ENCODE measurements around the gene IL23A. TPM values are rescaled to one million over a fixed set of nuclear protein-coding genes. Genes with fewer than 3 reads are reported as not detected.
A peak's percentile ranks its signal among the peaks of the same experiment; 100 is the strongest.

The IL23A gene
- total and polyA plus RNA-seq, 2 of the 13 experiments (the other 11 are each of a cell fraction or from before 2014, with no cell fraction given) = 0.33 to 0.35 TPM

DNA sequence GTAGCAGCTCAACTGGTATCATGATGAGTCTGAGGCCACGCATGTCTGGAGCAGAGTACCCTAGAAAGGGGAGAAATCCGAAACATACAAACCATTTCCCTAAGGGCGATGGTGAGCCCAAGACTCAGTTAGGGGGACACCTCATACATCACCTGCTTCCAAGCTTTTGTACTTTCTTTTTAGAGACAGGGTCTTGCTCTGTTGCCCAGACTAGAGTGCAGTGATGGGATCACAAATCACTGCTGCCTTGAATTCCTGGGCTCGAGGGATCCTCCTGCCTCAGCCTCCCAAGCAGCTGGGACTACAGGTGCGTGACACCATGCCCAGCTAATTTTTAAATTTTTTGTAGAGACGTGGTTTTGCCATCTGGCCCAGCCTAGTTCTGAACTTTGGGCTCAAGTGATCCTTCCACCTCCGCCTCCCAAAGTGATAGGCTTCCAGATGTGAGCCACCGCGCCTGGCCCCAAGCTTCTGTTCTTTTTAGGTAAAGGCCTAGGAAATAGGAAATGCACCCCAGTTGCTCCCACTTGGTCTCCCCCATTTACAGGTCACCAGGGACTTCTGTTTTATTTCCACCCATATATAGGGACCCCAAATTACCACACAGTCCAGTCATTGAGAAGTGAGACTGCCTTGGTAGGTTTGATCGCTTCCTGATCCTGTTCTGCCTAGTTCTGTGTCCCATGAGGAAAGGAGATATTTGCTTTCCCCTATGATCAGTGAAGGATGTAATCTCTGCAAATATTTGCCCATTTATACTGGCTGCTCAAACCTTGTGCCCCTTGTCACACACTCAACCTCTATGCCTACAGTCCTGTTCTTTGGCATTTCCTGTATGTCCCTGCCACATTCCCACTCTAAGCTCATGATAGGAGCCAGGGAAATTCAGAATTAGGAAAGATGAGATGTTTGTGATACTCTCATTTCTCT is 23.7 kb downstream of the IL23A start, which contains the start of gene APOF (continued):
- TF ChIP-seq, protein P1, sequence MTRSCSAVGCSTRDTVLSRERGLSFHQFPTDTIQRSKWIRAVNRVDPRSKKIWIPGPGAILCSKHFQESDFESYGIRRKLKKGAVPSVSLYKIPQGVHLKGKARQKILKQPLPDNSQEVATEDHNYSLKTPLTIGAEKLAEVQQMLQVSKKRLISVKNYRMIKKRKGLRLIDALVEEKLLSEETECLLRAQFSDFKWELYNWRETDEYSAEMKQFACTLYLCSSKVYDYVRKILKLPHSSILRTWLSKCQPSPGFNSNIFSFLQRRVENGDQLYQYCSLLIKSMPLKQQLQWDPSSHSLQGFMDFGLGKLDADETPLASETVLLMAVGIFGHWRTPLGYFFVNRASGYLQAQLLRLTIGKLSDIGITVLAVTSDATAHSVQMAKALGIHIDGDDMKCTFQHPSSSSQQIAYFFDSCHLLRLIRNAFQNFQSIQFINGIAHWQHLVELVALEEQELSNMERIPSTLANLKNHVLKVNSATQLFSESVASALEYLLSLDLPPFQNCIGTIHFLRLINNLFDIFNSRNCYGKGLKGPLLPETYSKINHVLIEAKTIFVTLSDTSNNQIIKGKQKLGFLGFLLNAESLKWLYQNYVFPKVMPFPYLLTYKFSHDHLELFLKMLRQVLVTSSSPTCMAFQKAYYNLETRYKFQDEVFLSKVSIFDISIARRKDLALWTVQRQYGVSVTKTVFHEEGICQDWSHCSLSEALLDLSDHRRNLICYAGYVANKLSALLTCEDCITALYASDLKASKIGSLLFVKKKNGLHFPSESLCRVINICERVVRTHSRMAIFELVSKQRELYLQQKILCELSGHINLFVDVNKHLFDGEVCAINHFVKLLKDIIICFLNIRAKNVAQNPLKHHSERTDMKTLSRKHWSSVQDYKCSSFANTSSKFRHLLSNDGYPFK (CRISPR knock-in tag; IDR thresholded peaks at IDR 0.05; ENCODE audit: borderline replicate concordance) = no peak
- TF ChIP-seq MAFK (conservative IDR thresholded peaks at IDR 0.05 in 1 of 2, IDR thresholded peaks at IDR 0.05 in 1 of 2; ENCODE audit: low read length in 2 of 2) = no peak
- no peak for TF ChIP-seq HNRNPH1 (optimal IDR thresholded peaks at IDR 0.05; ENCODE audit: low read depth, low read length)
- no peak for TF ChIP-seq U2AF1 (optimal IDR thresholded peaks at IDR 0.05; ENCODE audit: low read depth, low read length)
- TF ChIP-seq HNF4G (IDR thresholded peaks at IDR 0.05; ENCODE audit: borderline replicate concordance, low read depth, low read length) = peak; percentile 47; the same call in 1 of the 2 replicates
- TF ChIP-seq HNF4G (CRISPR knock-in tag; IDR thresholded peaks at IDR 0.05; ENCODE audit: borderline replicate concordance, low read depth) = 0 out of 2 replicates have a peak, but pooled peaks have one; percentile 28
- TF ChIP-seq GATAD2A (CRISPR knock-in tag; IDR thresholded peaks at IDR 0.05) = peak; percentile 85
- peak; percentile 63; the same call in 1 of the 2 replicates for TF ChIP-seq MEIS2 (CRISPR knock-in tag; IDR thresholded peaks at IDR 0.05)
- TF ChIP-seq, protein P2, sequence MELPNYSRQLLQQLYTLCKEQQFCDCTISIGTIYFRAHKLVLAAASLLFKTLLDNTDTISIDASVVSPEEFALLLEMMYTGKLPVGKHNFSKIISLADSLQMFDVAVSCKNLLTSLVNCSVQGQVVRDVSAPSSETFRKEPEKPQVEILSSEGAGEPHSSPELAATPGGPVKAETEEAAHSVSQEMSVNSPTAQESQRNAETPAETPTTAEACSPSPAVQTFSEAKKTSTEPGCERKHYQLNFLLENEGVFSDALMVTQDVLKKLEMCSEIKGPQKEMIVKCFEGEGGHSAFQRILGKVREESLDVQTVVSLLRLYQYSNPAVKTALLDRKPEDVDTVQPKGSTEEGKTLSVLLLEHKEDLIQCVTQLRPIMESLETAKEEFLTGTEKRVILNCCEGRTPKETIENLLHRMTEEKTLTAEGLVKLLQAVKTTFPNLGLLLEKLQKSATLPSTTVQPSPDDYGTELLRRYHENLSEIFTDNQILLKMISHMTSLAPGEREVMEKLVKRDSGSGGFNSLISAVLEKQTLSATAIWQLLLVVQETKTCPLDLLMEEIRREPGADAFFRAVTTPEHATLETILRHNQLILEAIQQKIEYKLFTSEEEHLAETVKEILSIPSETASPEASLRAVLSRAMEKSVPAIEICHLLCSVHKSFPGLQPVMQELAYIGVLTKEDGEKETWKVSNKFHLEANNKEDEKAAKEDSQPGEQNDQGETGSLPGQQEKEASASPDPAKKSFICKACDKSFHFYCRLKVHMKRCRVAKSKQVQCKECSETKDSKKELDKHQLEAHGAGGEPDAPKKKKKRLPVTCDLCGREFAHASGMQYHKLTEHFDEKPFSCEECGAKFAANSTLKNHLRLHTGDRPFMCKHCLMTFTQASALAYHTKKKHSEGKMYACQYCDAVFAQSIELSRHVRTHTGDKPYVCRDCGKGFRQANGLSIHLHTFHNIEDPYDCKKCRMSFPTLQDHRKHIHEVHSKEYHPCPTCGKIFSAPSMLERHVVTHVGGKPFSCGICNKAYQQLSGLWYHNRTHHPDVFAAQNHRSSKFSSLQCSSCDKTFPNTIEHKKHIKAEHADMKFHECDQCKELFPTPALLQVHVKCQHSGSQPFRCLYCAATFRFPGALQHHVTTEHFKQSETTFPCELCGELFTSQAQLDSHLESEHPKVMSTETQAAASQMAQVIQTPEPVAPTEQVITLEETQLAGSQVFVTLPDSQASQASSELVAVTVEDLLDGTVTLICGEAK (IDR thresholded peaks at IDR 0.05) = no peak
- TF ChIP-seq, protein P2 (CRISPR knock-in tag; IDR thresholded peaks at IDR 0.05) = no peak
- no peak; the same call in 1 of the 2 replicates for TF ChIP-seq FOXJ3 (CRISPR knock-in tag; IDR thresholded peaks at IDR 0.05; ENCODE audit: borderline replicate concordance)
- TF ChIP-seq ZNF737 (CRISPR knock-in tag; IDR thresholded peaks at IDR 0.05; ENCODE audit: borderline replicate concordance) = no peak
- no peak for TF ChIP-seq ZKSCAN8 (CRISPR knock-in tag; IDR thresholded peaks at IDR 0.05; ENCODE audit: borderline replicate concordance)
- TF ChIP-seq ZNF207 (IDR thresholded peaks at IDR 0.05; ENCODE audit: borderline replicate concordance) = no peak
- TF ChIP-seq ZNF605 (CRISPR knock-in tag; IDR thresholded peaks at IDR 0.05) = no peak
- no peak for TF ChIP-seq ELF4 (CRISPR knock-in tag; IDR thresholded peaks at IDR 0.05; ENCODE audit: borderline replicate concordance)
- no peak for TF ChIP-seq BHLHE40 (IDR thresholded peaks at IDR 0.05; ENCODE audit: low read length)
- no peak for TF ChIP-seq NKX3-1 (CRISPR knock-in tag; IDR thresholded peaks at IDR 0.05)

Measured in HepG2 (cell line).